Heart right ventricle (tissue), 16 donors: ENCODE measurements around the gene NKTR. TPM values are rescaled to one million over a fixed set of nuclear protein-coding genes. Genes with fewer than 3 reads are reported as not detected.

ENCODE experiments used
- ATAC-seq, 8 donors: fragments of 200-7000 bp; cut with Tn5 transposase; one replicate each; pipeline ENCODE4 v1.9.1; 2020; ENCODE audit warnings: mild to moderate bottlenecking in 8 of 8, moderate library complexity in 8 of 8, moderate number of reproducible peaks in 1 of 8
- DNase-seq, 2 donors: peaks; one replicate each; pipeline ENCODE4 v3.0.0-alpha.2; 2020
- H3K27ac ChIP-seq, 10 donors: fragments of 200-600 bp; sonication (generic) in 2 of 10; one replicate each; pipeline versions ENCODE4 v1.5.0 to v1.8.0; 2020 to 2022; ENCODE audit warnings: mild to moderate bottlenecking in 3 of 10
- H3K27me3 ChIP-seq, 7 donors: fragments of 200-600 bp; one replicate each; pipeline ENCODE4 v1.8.0; 2021 to 2022; ENCODE audit warnings: mild to moderate bottlenecking in 2 of 7
- H3K36me3 ChIP-seq, 9 donors: fragments of 200-600 bp; sonication (generic) in 1 of 9; one replicate each; pipeline versions ENCODE4 v1.5.0 to v1.8.0; 2020 to 2022; ENCODE audit warnings: mild to moderate bottlenecking in 2 of 9
- H3K4me1 ChIP-seq, 9 donors: fragments of 200-600 bp; sonication (generic) in 1 of 9; one replicate each; pipeline versions ENCODE4 v1.5.0 to v1.8.0; 2020 to 2022; ENCODE audit warnings: mild to moderate bottlenecking in 4 of 9
- H3K4me3 ChIP-seq, 10 donors: fragments of 200-600 bp; sonication (generic) in 2 of 10; one replicate each; pipeline versions ENCODE4 v1.5.0 to v1.8.0; 2020 to 2022; ENCODE audit warnings: mild to moderate bottlenecking in 7 of 10, moderate library complexity in 2 of 10
- H3K9me3 ChIP-seq, 11 donors: fragments of 200-600 bp in 10 of 11; sonication (generic) in 2 of 11; one replicate each; pipeline versions ENCODE4 v1.5.0 to v1.8.0; 2013 to 2022; ENCODE audit warnings: mild to moderate bottlenecking in 2 of 11, control low read depth in 1 of 11, moderate library complexity in 1 of 11
- CTCF ChIP-seq, 9 donors: fragments of 200-600 bp; sonication (generic) in 2 of 9; IDR thresholded peaks; one replicate each; pipeline versions ENCODE4 v1.5.0 to v1.8.0; 2021 to 2022; ENCODE audit warnings: antibody characterized with exemption in 9 of 9, mild to moderate bottlenecking in 5 of 9, moderate library complexity in 1 of 9
- WGBS, 2 donors: extraction: QIAGEN DNeasy Blood & Tissue Kit; methylation state at CpG; one replicate each; pipeline ENCODE4 v1.1.7; 2013; ENCODE audit warnings: inconsistent platforms in 1 of 2; 5-methylcytosine and 5-hydroxymethylcytosine counted together
- intact Hi-C, 10 donors: fragments of 100-400 bp; cut with DNase I; formaldehyde crosslinking; loops; one replicate each; pipeline versions ENCODE4 v1.11.1 to v1.14.2; 2022
- polyA plus RNA-seq, 2 donors: library from polyadenylated mRNA; stranded (reverse); fragments of 200-250 nt; gene quantifications; one replicate each; pipeline ENCODE4 v1.2.3, GENCODE V29; 2013
- total RNA-seq, 10 donors: library from RNA; stranded (reverse); fragmentation: NEBNext Ultra II Directional in 3 of 10; extraction: Animal tissue kit (Norgen Biotek cat#: 25700) in 3 of 10; gene quantifications; one replicate each; pipeline versions ENCODE4 v1.2.1 to v1.2.4, GENCODE V29; 2021 to 2023
- donor health status: Arrhythmogenic right ventricular cardiomyopathy.
- donor health status: ischemic (EF 13 %, LVEDD 7.1; RV severe dilation, severe dysfunction).
- donor health status: healthy with polysubstance abuse.
- donor health status: DM: no; HTN: yes; CAD: no.
- donor health status: DM: no; HTN: no; CAD: no.
- donor health status: ischemic (EF 25% LVEDD 6.9; RV normal size, moderate dysfunction).
- donor health status: ischemic (EF 25% LVEDD 5.7; RV mildly dilated, moderate dysfunction).
- donor health status: healthy.
- donor health status: DM: yes; HTN: yes; CAD: no.
- donor health status: Ischemic cardiomyopathy.
- donor health status: ischemic (EF 35%, LVEDD 5.7; RV mildly dilated, moderate dysfunction).
- donor health status: nonischemic (EF 11% LVEDD 7.7; RV severe dilation, severe dysfunction).
- donor health status: DM: yes; HTN: yes; CAD: no.
- donor health status: PGD.
- donor health status: ischemic (EF 29% LVEDD 5.4; RV normal size, mild dysfunction).
- donor health status: nonischemic (EF 23%, LVEDD 6.1; RV moderate dilation, normal function).

NKTR gene
- total and polyA plus RNA-seq, 12 donors, result 10.2 to 59.3 (median 21.9) TPM

GRCh38 chr3:42667523-42668412 is 67.3 kb downstream of the NKTR start:
- Histone ChIP-seq H3K9me3 (peaks cover 0 to 4% (median 0%) of the 10 kb centered on the region in 11 donors), H3K36me3 (peaks cover 0 to 9% (median 0%) of the 10 kb centered on the region in 9 donors), H3K27ac (peak overlapping the region in 6 of 10 donors; percentile 2 to 81 (median 76)), H3K4me3 (no peak overlapping the region), H3K27me3 (no peaks in the 10 kb centered on the region), H3K4me1 (peaks cover 8 to 35% (median 31%) of the 10 kb centered on the region in 9 donors)
- no peak for TF ChIP-seq CTCF (IDR thresholded peaks at IDR 0.05)
- intact Hi-C loops, result no loop called here
- peak in 6 of 8 donors; percentile 3 to 12 (median 4) for ATAC-seq
- no peak for DNase-seq
- 44 to 47% methylated on average over 8 of the region's 8 CpGs for WGBS, 2 donors

GRCh38 chr3:42668413-42668760 is 67.9 kb downstream of the NKTR start:
- Histone ChIP-seq H3K9me3 (peaks cover 0 to 7% (median 0%) of the 10 kb centered on the region in 11 donors), H3K27me3 (no peaks in the 10 kb centered on the region), H3K27ac (no peak overlapping the region), H3K4me3 (no peak overlapping the region), H3K4me1 (peaks cover 8 to 35% (median 31%) of the 10 kb centered on the region in 9 donors), H3K36me3 (peaks cover 0 to 9% (median 0%) of the 10 kb centered on the region in 9 donors)
- intact Hi-C loops, result no loop called here
- DNase-seq (peak in 1 of 2 donors; percentile 2), ATAC-seq (no peak)
- WGBS, 2 donors, result 86 to 91% methylated on average over 2 of the region's 2 CpGs
- no peak for TF ChIP-seq CTCF (IDR thresholded peaks at IDR 0.05)

GRCh38 chr3:42668793-42669217 is 68.3 kb downstream of the NKTR start:
- 59 to 61% methylated on average over 4 of the region's 4 CpGs for WGBS, 2 donors
- no peak for TF ChIP-seq CTCF (IDR thresholded peaks at IDR 0.05)
- DNase-seq, result no peak
- H3K36me3 ChIP-seq, result peaks cover 0 to 9% (median 0%) of the 10 kb centered on the region in 9 donors
- no peaks in the 10 kb centered on the region for H3K27me3 ChIP-seq
- H3K4me3 ChIP-seq, result no peak overlapping the region
- H3K9me3 ChIP-seq, result peaks cover 0 to 7% (median 0%) of the 10 kb centered on the region in 11 donors
- ATAC-seq, result no peak
- intact Hi-C loops, result no loop called here
- peaks cover 8 to 35% (median 31%) of the 10 kb centered on the region in 9 donors for H3K4me1 ChIP-seq
- no peak overlapping the region for H3K27ac ChIP-seq

GRCh38 chr3:42670051-42670576 is 69.6 kb downstream of the NKTR start:
- Histone ChIP-seq H3K27me3 (no peaks in the 10 kb centered on the region), H3K36me3 (no peaks in the 10 kb centered on the region), H3K27ac (no peak overlapping the region), H3K9me3 (peaks cover 0 to 7% (median 0%) of the 10 kb centered on the region in 11 donors), H3K4me3 (no peak overlapping the region), H3K4me1 (peaks cover 8 to 34% (median 31%) of the 10 kb centered on the region in 9 donors)
- 78 to 83% methylated on average over 7 of the region's 7 CpGs for whole genome bisulfite sequencing, 2 donors
- intact Hi-C loops, result no loop called here
- ATAC-seq (no peak), DNase-seq (no peak)
- TF ChIP-seq CTCF (IDR thresholded peaks at IDR 0.05), result no peak
